AG04449 (cell line): ENCODE data around the gene TCHHL1.

Source experiments
- CTCF ChIA-PET: fragments of 350-600 bp; formaldehyde crosslinking; extraction: SDS; loops from one replicate; lab custom pipeline; 2021; ENCODE audit warnings: antibody characterized with exemption; lab: Yijun Ruan, JAX
- POLR2A ChIA-PET: fragments of 400-600, 350-600 bp; formaldehyde crosslinking; extraction: SDS; loops from one replicate; lab custom pipeline; 2020; ENCODE audit warnings: antibody characterized with exemption, inconsistent platforms; lab: Yijun Ruan, JAX
- DNase-seq: peaks from one replicate; pipeline ENCODE4 v3.0.0-alpha.2; 2010; ENCODE audit warnings: low read depth, low spot score
- H3K4me3 ChIP-seq: 2 replicates; pipeline ENCODE4 v1.5.1; 2011; ENCODE audit warnings: low read depth, mild to moderate bottlenecking, control low read depth, low read length
- TF ChIP-seq, protein P1 (sequence below): IDR thresholded peaks from one replicate; pipeline ENCODE4 v1.5.1; 2011; ENCODE audit warnings: mild to moderate bottlenecking, moderate library complexity, low read length, control low read depth, inconsistent platforms; ENCODE audit not compliant: insufficient read depth; ENCODE audit errors: missing control alignments

Gene TCHHL1

GRCh38 chr1:152089014-152089674 is at the start of gene TCHHL1:
TSS of gene TCHHL1 (minus strand) at chr1:152089064. CDS start at chr1:152088143, 921 bp downstream.
- CTCF ChIA-PET: interaction anchor here (1.1 kb wide), 1 partner anchor 38 kb away, joined by 3 read pairs; no protein-coding TSS in a partner anchor
- TF ChIP-seq, protein P1, sequence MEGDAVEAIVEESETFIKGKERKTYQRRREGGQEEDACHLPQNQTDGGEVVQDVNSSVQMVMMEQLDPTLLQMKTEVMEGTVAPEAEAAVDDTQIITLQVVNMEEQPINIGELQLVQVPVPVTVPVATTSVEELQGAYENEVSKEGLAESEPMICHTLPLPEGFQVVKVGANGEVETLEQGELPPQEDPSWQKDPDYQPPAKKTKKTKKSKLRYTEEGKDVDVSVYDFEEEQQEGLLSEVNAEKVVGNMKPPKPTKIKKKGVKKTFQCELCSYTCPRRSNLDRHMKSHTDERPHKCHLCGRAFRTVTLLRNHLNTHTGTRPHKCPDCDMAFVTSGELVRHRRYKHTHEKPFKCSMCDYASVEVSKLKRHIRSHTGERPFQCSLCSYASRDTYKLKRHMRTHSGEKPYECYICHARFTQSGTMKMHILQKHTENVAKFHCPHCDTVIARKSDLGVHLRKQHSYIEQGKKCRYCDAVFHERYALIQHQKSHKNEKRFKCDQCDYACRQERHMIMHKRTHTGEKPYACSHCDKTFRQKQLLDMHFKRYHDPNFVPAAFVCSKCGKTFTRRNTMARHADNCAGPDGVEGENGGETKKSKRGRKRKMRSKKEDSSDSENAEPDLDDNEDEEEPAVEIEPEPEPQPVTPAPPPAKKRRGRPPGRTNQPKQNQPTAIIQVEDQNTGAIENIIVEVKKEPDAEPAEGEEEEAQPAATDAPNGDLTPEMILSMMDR: no peak
- POLR2A ChIA-PET: interaction anchor here (0.7 kb wide), 1 partner anchor 37 kb away, joined by 3 read pairs; no protein-coding TSS in a partner anchor
- no peak for DNase-seq
- no peak within 1 kb of the TSS for H3K4me3 ChIP-seq

GRCh38 chr1:152137215-152137614 is 48.4 kb upstream of the TCHHL1 start:
- ChIA-PET POLR2A (no interaction called here), CTCF (interaction anchor here (1.3 to 6.6 kb wide), 4 partner anchors 27 to 322 kb away, joined by 3 to 75 read pairs (median 7); no protein-coding TSS in a partner anchor)
- TF ChIP-seq, protein P1: no peak
- no peak for DNase-seq
- no peak overlapping the region for H3K4me3 ChIP-seq

DNA sequence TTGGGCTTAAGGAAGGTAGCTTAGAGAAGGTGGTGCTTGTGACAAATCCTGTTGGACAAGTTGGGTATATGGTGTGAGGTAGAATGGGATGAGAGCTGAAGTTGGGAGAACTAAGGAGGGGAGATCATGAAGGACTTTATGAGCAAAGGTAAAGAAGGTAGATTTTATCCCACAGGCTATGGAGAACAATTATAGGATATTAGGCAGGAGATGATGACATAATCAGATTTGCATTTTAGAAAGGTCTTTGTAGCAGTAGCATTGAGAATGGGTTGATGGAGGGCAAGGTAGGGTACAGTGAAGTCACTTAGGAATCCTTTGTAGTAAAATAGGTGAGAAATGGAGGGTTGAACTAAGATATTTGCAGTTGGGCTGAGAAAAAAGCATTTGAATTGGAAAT is 41.3 kb upstream of the TCHHL1 start:
- DNase-seq: no peak
- TF ChIP-seq, protein P1: no peak
- ChIA-PET POLR2A (no interaction called here), CTCF (no interaction called here)
- H3K4me3 ChIP-seq: no peak overlapping the region

- ChIA-PET POLR2A (no interaction called here), CTCF (no interaction called here)
- no peak for DNase-seq
- H3K4me3 ChIP-seq: no peak overlapping the region
- TF ChIP-seq, protein P1: no peak
Observed at GRCh38 chr1:152127673-152128072, 38.8 kb upstream of the TCHHL1 start.

DNA sequence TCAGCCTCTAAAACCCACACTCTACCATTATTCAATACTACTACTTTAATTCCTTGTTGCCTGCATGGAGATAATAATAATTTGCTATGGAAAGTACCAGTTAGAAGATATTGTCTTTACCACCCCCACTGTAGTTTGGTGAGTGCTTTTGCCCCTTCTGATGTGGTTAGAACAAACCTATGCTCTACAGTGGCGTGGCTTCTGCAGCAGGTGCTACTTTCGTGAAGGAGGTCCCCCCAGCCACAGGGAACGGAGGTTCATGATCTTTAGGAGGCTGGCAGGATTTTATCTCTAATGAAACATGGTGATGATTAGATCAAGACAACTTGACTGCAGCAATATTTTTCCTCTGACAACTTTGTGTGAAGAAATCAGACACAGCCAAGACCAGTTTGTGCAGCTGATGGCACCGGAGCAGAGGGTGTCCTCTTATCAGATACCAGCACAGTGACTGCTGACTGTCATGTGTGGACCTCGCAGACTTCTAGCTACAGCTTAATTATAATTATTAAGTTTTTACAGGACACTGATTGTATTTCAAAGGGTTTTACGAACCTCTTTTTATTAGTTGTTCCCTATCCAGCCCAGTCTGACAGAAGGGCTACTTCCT is 37.1 kb upstream of the TCHHL1 start:
- no peak overlapping the region for H3K4me3 ChIP-seq
- POLR2A ChIA-PET: interaction anchor here (0.6 kb wide), 1 partner anchor 36 kb away, joined by 3 read pairs; no protein-coding TSS in a partner anchor
- CTCF ChIA-PET: no interaction called here
- no peak for DNase-seq
- TF ChIP-seq, protein P1: no peak

DNA sequence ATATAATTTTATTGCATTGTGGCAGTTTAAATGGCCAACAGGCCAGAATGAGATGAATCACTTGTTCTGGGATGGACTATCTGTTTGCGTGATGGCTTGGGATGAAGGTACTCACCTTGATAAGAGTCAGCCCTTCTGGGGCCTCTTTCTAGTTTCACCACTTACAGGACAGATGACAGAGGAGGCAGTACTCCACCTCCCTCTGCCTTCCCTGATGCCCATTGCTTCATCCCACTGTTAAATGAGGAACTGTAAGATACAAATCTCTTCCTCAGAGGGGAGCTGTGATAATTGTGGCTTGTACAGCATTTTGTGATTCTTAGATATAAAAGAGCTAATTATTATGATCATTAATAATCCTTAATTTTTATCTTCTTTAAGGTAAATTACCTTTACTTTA is 30.1 kb upstream of the TCHHL1 start:
- POLR2A ChIA-PET: no interaction called here
- TF ChIP-seq, protein P1: no peak
- no peak overlapping the region for H3K4me3 ChIP-seq
- DNase-seq: no peak
- CTCF ChIA-PET: interaction anchor here (0.9 to 1.5 kb wide), 3 partner anchors 24 to 67 kb away, joined by 3 to 4 read pairs (median 3); no protein-coding TSS in a partner anchor
